PC-3 (cell line): Measurements from ENCODE around the gene KBTBD12. TPM values are rescaled to one million over a fixed set of nuclear protein-coding genes. Genes with fewer than 3 reads are reported as not detected.

ENCODE experiments used
- ATAC-seq: fragments of 200-7000 bp; cut with Tn5 transposase; 2 replicates; pipeline ENCODE4 v1.9.1; 2020; ENCODE audit warnings: mild to moderate bottlenecking, moderate library complexity
- BruUV-seq: library from RNA; stranded (reverse); fragments of 400-500 nt; replicated peaks from 2 replicates; lab custom pipeline; 2021; lab: Mats Ljungman, UMichigan
- CTCF ChIA-PET: fragments of 300-600 bp; sonication (Branson Sonifier 250); formaldehyde crosslinking; loops from one replicate; lab custom pipeline; 2022; ENCODE audit warnings: antibody characterized with exemption; lab: Charles Lee
- POLR2A ChIA-PET: fragments of 300-600 bp; sonication (Branson Sonifier 250); formaldehyde crosslinking; loops from one replicate; lab custom pipeline; 2022; ENCODE audit warnings: antibody characterized with exemption; ENCODE audit not compliant: unreplicated experiment; lab: Charles Lee
- DNase-seq: peaks from one replicate; pipeline ENCODE4 v3.0.0-alpha.2; 2015
- H2AFZ ChIP-seq: fragments of 300-600 bp; sonication (generic); 2 replicates; pipeline ENCODE4 v1.6.0; 2016; ENCODE audit warnings: antibody characterized with exemption, low read length
- H3F3A ChIP-seq: fragments of 300-600 bp; sonication (generic); one replicate; pipeline ENCODE4 v1.6.0; 2017; ENCODE audit warnings: antibody characterized with exemption, low read length, control low read depth, mild to moderate bottlenecking; ENCODE audit not compliant: unreplicated experiment
- H3K27ac ChIP-seq: fragments of 300-600 bp; sonication (generic); 2 replicates; pipeline ENCODE4 v1.5.1; 2016; ENCODE audit warnings: mild to moderate bottlenecking, low read length
- H3K27me3 ChIP-seq: fragments of 300-600 bp; sonication (generic); 2 replicates; pipeline ENCODE4 v1.6.1; 2016; ENCODE audit warnings: low read length, mixed read lengths
- H3K36me3 ChIP-seq: fragments of 300-600 bp; sonication (generic); 2 replicates; pipeline ENCODE4 v1.6.1; 2016; ENCODE audit warnings: low read depth, mixed run types, low read length, mixed read lengths
- H3K4me1 ChIP-seq: fragments of 300-600 bp; sonication (generic); 2 replicates; pipeline ENCODE4 v1.5.1; 2016; ENCODE audit warnings: low read length; ENCODE audit not compliant: insufficient read depth
- H3K4me2 ChIP-seq: fragments of 300-600 bp; sonication (generic); 2 replicates; pipeline ENCODE4 v1.6.0; 2016; ENCODE audit warnings: low read length
- H3K4me3 ChIP-seq: fragments of 300-600 bp; sonication (generic); 2 replicates; pipeline ENCODE4 v1.5.1; 2016; ENCODE audit warnings: mild to moderate bottlenecking, low read length, mixed read lengths
- H3K79me2 ChIP-seq: fragments of 300-600 bp; sonication (generic); 2 replicates; pipeline ENCODE4 v1.6.1; 2017; ENCODE audit warnings: low read length, mixed read lengths
- H3K9ac ChIP-seq: fragments of 300-600 bp; sonication (generic); 2 replicates; pipeline ENCODE4 v1.6.0; 2016; ENCODE audit warnings: mild to moderate bottlenecking, low read length
- H3K9me2 ChIP-seq: fragments of 300-600 bp; sonication (generic); replicated peaks from 2 replicates; pipeline ENCODE4 v1.6.1; 2016; ENCODE audit warnings: mixed run types, low read length, mixed read lengths
- H3K9me3 ChIP-seq: fragments of 300-600 bp; sonication (generic); 2 replicates; pipeline ENCODE4 v1.6.1; 2016; ENCODE audit warnings: low read length, mixed read lengths
- H4K20me1 ChIP-seq: fragments of 300-600 bp; sonication (generic); 2 replicates; pipeline ENCODE4 v1.6.1; 2016; ENCODE audit warnings: low read length, mixed read lengths
- EZH2 ChIP-seq: fragments of 300-600 bp; sonication (generic); IDR thresholded peaks from one replicate; pipeline ENCODE4 v1.6.1; 2017; ENCODE audit warnings: antibody characterized with exemption, mild to moderate bottlenecking, low read length; ENCODE audit not compliant: unreplicated experiment
- EZH2phosphoT487 ChIP-seq: fragments of 300-600 bp; sonication (generic); IDR thresholded peaks from 2 replicates; pipeline ENCODE4 v1.6.1; 2018; ENCODE audit warnings: mild to moderate bottlenecking, antibody characterized with exemption, low read length, borderline replicate concordance
- intact Hi-C: fragments of 100-400 bp; cut with micrococcal nuclease; formaldehyde crosslinking; loops from 2 replicates; pipeline ENCODE4 v1.9.0; 2023
- total RNA-seq: library from RNA; depleted of rRNA; stranded (reverse); fragments of >200 nt; gene quantifications from 2 replicates; pipeline ENCODE4 v1.2.3, GENCODE V29; 2014
- TF ChIP-seq, protein P1 (sequence below): fragments of 300-600 bp; sonication (generic); conservative IDR thresholded peaks from 2 replicates; pipeline ENCODE4 v1.5.1; 2017; ENCODE audit warnings: antibody characterized with exemption, low read depth, mild to moderate bottlenecking, low read length

The KBTBD12 gene
- total RNA-seq, 1 experiment from 2014 or later, result not detected

- Histone ChIP-seq H2AFZ (no peak overlapping the region), H3K27me3 (no peaks in the 10 kb centered on the region), H3K79me2 (no peaks in the 10 kb centered on the region), H3F3A (no peaks in the 10 kb centered on the region), H3K27ac (no peak overlapping the region), H3K4me3 (no peak overlapping the region), H3K9me3 (no peaks in the 10 kb centered on the region), H3K9ac (no peak overlapping the region), H4K20me1 (no peaks in the 10 kb centered on the region), H3K36me3 (no peaks in the 10 kb centered on the region), H3K4me2 (no peak overlapping the region), H3K4me1 (peaks cover 24% of the 10 kb centered on the region), H3K9me2 (no peaks in the 10 kb centered on the region)
- DNase-seq (no peak), ATAC-seq (no peak)
- TF ChIP-seq, protein P1, sequence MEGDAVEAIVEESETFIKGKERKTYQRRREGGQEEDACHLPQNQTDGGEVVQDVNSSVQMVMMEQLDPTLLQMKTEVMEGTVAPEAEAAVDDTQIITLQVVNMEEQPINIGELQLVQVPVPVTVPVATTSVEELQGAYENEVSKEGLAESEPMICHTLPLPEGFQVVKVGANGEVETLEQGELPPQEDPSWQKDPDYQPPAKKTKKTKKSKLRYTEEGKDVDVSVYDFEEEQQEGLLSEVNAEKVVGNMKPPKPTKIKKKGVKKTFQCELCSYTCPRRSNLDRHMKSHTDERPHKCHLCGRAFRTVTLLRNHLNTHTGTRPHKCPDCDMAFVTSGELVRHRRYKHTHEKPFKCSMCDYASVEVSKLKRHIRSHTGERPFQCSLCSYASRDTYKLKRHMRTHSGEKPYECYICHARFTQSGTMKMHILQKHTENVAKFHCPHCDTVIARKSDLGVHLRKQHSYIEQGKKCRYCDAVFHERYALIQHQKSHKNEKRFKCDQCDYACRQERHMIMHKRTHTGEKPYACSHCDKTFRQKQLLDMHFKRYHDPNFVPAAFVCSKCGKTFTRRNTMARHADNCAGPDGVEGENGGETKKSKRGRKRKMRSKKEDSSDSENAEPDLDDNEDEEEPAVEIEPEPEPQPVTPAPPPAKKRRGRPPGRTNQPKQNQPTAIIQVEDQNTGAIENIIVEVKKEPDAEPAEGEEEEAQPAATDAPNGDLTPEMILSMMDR, result no peak
- TF ChIP-seq EZH2, result no peak
- TF ChIP-seq EZH2phosphoT487, result no peak
- ChIA-PET POLR2A (no interaction called here), CTCF (no interaction called here)
- intact Hi-C loops, result no loop called here
- BruUV-seq, result no TSS peak
These were observed 72.4 kb downstream of the KBTBD12 start for GRCh38 chr3:127987309-127987995.

- POLR2A ChIA-PET, result interaction anchor here (0.6 kb wide), 1 partner anchor 9 kb away, joined by 3 read pairs; no protein-coding TSS in a partner anchor
- no peaks in the 10 kb centered on the region for H3K79me2 ChIP-seq
- intact Hi-C loops, result no loop called here
- BruUV-seq, result no TSS peak
- H3K9ac ChIP-seq, result no peak overlapping the region
- H3K4me3 ChIP-seq, result no peak overlapping the region
- H4K20me1 ChIP-seq, result no peaks in the 10 kb centered on the region
- CTCF ChIA-PET, result interaction anchor here (0.5 to 0.6 kb wide), 2 partner anchors 15 to 33 kb away, joined by 3 to 6 read pairs; no protein-coding TSS in a partner anchor
- H3K4me1 ChIP-seq, result peaks cover 24% of the 10 kb centered on the region
- H3K27me3 ChIP-seq, result no peaks in the 10 kb centered on the region
- no peaks in the 10 kb centered on the region for H3F3A ChIP-seq
- ATAC-seq (peak; percentile 97), DNase-seq (peak; percentile 90)
- TF ChIP-seq EZH2phosphoT487, result no peak
- TF ChIP-seq EZH2, result no peak
- TF ChIP-seq, protein P1, result no peak
- H3K9me2 ChIP-seq, result no peaks in the 10 kb centered on the region
- 0 out of 2 replicates have a peak overlapping the region, but pooled peaks have one; percentile 48 for H2AFZ ChIP-seq
- no peaks in the 10 kb centered on the region for H3K9me3 ChIP-seq
- peak overlapping the region; percentile 48 for H3K4me2 ChIP-seq
- H3K36me3 ChIP-seq, result no peaks in the 10 kb centered on the region
- H3K27ac ChIP-seq, result no peak overlapping the region
These were observed 73.9 kb downstream of the KBTBD12 start for GRCh38 chr3:127988770-127989557.
